SU-DHL-6 (cell line): ENCODE data around the gene GARS1.

ENCODE experiments used
- H2AFZ ChIP-seq: fragments of 200-600 bp; sonication (generic); 2 replicates; pipeline ENCODE4 v1.6.1; 2014; ENCODE audit warnings: low read depth, mild to moderate bottlenecking, moderate library complexity, mixed read lengths, antibody characterized with exemption, low read length; ENCODE audit not compliant: severe bottlenecking
- H3F3A ChIP-seq: fragments of 200-600 bp; shearing (Covaris generic); 2 replicates; pipeline ENCODE4 v1.6.0; 2016; ENCODE audit warnings: antibody characterized with exemption, mild to moderate bottlenecking; ENCODE audit not compliant: insufficient read depth
- H3K27ac ChIP-seq: fragments of 200-600 bp; sonication (generic); 2 replicates; pipeline ENCODE4 v1.5.1; 2016; ENCODE audit warnings: low read depth, mild to moderate bottlenecking, low read length, moderate library complexity, mixed read lengths
- H3K27me3 ChIP-seq: fragments of 200-600 bp; sonication (generic), shearing (Covaris generic); 2 replicates; pipeline ENCODE4 v1.6.0; 2014; ENCODE audit warnings: mild to moderate bottlenecking, low read length
- H3K36me3 ChIP-seq: fragments of 200-600 bp; sonication (generic); 2 replicates; pipeline ENCODE4 v1.6.1; 2014; ENCODE audit warnings: mild to moderate bottlenecking, low read length, mixed read lengths
- H3K4me2 ChIP-seq: fragments of 300-600, 200-600 bp; shearing (Covaris generic), sonication (generic); 2 replicates; pipeline ENCODE4 v1.6.0; 2014; ENCODE audit warnings: low read length, low read depth, mild to moderate bottlenecking; ENCODE audit not compliant: poor library complexity, severe bottlenecking
- H3K4me3 ChIP-seq: fragments of 200-600 bp; sonication (generic); 2 replicates; pipeline ENCODE4 v1.5.1; 2014; ENCODE audit warnings: antibody characterized with exemption, low read length, mild to moderate bottlenecking, mixed read lengths; ENCODE audit not compliant: insufficient read depth, poor library complexity, severe bottlenecking
- H3K79me2 ChIP-seq: fragments of 200-600 bp; sonication (generic); 2 replicates; pipeline ENCODE4 v1.6.1; 2014; ENCODE audit warnings: mild to moderate bottlenecking, low read length, moderate library complexity; ENCODE audit not compliant: insufficient read depth
- H3K9ac ChIP-seq: fragments of 200-600 bp; sonication (generic); 2 replicates; pipeline ENCODE4 v1.7.0; 2014; ENCODE audit warnings: mild to moderate bottlenecking, low read length
- H3K9me2 ChIP-seq: fragments of 200-600 bp; sonication (generic); replicated peaks from 2 replicates; pipeline ENCODE4 v1.6.1; 2014; ENCODE audit warnings: low read length; ENCODE audit not compliant: insufficient read depth
- H3K9me3 ChIP-seq: fragments of 200-600 bp; sonication (generic); 2 replicates; pipeline ENCODE4 v1.6.1; 2014; ENCODE audit warnings: low read length, mixed read lengths; ENCODE audit not compliant: insufficient read depth
- H4K20me1 ChIP-seq: fragments of 200-600 bp; sonication (generic); 2 replicates; pipeline ENCODE4 v1.6.1; 2014; ENCODE audit warnings: low read depth, mild to moderate bottlenecking, antibody characterized with exemption, low read length, moderate library complexity, mixed read lengths
- EZH2phosphoT487 ChIP-seq: fragments of 200-600 bp; sonication (generic), shearing (Covaris generic); conservative IDR thresholded peaks from 2 replicates; pipeline ENCODE4 v1.6.1; 2018; ENCODE audit warnings: mild to moderate bottlenecking, antibody characterized with exemption, low read length, moderate library complexity, mixed read lengths
- TF ChIP-seq, protein P1 (sequence below): fragments of 200-600 bp; sonication (generic); IDR thresholded peaks from one replicate; pipeline ENCODE4 v1.5.1; 2017; ENCODE audit warnings: antibody characterized with exemption, mild to moderate bottlenecking, low read length, moderate library complexity; ENCODE audit not compliant: insufficient read depth, poor library complexity, severe bottlenecking

GARS1 gene

DNA sequence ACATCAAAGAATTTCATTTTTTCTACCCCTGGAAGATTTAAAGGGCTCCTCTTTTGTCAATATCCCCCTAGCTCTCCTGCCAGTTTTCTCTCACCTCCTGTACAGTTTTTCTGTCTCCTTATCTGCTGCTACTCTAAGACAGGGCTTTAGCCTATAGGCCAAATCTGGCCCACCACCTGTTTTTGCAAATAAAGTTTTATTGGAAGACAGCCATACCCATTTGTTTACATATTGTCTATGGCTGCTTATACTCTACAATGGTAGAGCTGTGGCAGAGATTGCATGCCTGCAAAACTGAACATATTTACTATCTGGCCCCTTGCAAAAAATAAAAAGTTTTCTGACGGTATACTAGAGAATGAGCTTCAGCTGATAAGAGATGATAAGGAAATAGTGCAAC, 37.4 kb upstream of the GARS1 start:
- H3F3A ChIP-seq, result no peaks in the 10 kb centered on the region
- H3K27ac ChIP-seq, result no peak overlapping the region
- no peak overlapping the region for H3K4me3 ChIP-seq
- H3K27me3 ChIP-seq, result no peaks in the 10 kb centered on the region
- TF ChIP-seq EZH2phosphoT487, result no peak
- TF ChIP-seq, protein P1, sequence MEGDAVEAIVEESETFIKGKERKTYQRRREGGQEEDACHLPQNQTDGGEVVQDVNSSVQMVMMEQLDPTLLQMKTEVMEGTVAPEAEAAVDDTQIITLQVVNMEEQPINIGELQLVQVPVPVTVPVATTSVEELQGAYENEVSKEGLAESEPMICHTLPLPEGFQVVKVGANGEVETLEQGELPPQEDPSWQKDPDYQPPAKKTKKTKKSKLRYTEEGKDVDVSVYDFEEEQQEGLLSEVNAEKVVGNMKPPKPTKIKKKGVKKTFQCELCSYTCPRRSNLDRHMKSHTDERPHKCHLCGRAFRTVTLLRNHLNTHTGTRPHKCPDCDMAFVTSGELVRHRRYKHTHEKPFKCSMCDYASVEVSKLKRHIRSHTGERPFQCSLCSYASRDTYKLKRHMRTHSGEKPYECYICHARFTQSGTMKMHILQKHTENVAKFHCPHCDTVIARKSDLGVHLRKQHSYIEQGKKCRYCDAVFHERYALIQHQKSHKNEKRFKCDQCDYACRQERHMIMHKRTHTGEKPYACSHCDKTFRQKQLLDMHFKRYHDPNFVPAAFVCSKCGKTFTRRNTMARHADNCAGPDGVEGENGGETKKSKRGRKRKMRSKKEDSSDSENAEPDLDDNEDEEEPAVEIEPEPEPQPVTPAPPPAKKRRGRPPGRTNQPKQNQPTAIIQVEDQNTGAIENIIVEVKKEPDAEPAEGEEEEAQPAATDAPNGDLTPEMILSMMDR, result no peak
- no peaks in the 10 kb centered on the region for H4K20me1 ChIP-seq
- H3K9ac ChIP-seq, result no peak overlapping the region
- H3K79me2 ChIP-seq, result no peaks in the 10 kb centered on the region
- no peaks in the 10 kb centered on the region for H3K9me2 ChIP-seq
- no peak overlapping the region for H2AFZ ChIP-seq
- no peak overlapping the region for H3K4me2 ChIP-seq
- H3K9me3 ChIP-seq, result no peaks in the 10 kb centered on the region
- no peaks in the 10 kb centered on the region for H3K36me3 ChIP-seq

DNA sequence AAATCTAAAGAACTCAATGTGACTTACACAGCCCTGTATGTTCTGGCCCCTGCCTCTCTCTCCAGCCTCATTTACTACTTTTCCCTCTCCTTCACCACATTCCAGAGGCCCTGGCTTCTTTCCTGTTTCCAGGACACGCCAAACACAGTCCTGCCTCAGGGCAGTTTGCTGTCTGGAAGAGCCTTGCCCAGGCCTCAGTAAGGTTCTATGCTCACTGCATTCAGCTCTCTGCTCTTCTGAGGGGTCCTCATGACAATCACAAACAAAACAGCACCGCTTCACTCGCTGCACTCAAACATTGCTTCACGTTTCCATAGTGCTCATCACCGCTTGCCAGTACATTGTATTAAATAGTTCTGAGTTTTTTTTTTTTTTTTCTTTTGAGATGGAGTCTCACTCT, 35.1 kb upstream of the GARS1 start:
- H3K27ac ChIP-seq, result no peak overlapping the region
- no peaks in the 10 kb centered on the region for H3K9me3 ChIP-seq

DNA sequence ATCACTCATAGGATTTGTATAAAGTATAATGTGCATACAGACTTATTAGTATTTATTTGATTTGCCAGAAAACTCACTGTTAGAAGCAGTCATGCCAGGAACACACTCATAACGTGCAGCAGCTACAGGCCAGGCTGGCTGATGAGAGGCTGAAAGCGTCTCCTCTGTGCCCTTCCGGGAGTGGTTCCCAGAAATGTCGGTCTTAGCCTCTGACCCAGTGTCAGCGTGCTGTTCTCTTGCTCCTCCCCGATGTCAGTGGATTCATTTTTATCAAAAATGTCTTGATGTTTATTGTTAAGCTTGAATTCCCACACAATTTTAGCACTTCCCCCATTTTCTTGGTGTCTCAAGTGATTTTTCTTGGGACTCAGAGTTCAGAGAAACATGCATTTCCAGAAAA, 33.3 kb upstream of the GARS1 start:
- H3K79me2 ChIP-seq, result no peaks in the 10 kb centered on the region
- H3F3A ChIP-seq, result no peaks in the 10 kb centered on the region
- H3K9me2 ChIP-seq, result no peaks in the 10 kb centered on the region
- no peaks in the 10 kb centered on the region for H3K36me3 ChIP-seq
- H3K9ac ChIP-seq, result no peak overlapping the region
- no peak overlapping the region for H3K4me2 ChIP-seq
- TF ChIP-seq EZH2phosphoT487, result no peak
- TF ChIP-seq, protein P1, result no peak
- no peaks in the 10 kb centered on the region for H3K27me3 ChIP-seq
- no peak overlapping the region for H2AFZ ChIP-seq
- no peaks in the 10 kb centered on the region for H3K9me3 ChIP-seq
- H4K20me1 ChIP-seq, result no peaks in the 10 kb centered on the region
- H3K4me3 ChIP-seq, result no peak overlapping the region
- H3K27ac ChIP-seq, result no peak overlapping the region

More for the DNA sequence above, 35.1 kb upstream of the GARS1 start:
- no peaks in the 10 kb centered on the region for H3K9me2 ChIP-seq
- no peak overlapping the region for H2AFZ ChIP-seq
- no peak overlapping the region for H3K4me3 ChIP-seq
- TF ChIP-seq, protein P1, result no peak
- TF ChIP-seq EZH2phosphoT487, result no peak
- H3K36me3 ChIP-seq, result no peaks in the 10 kb centered on the region
- H3K4me2 ChIP-seq, result no peak overlapping the region
- H3K27me3 ChIP-seq, result no peaks in the 10 kb centered on the region
- no peaks in the 10 kb centered on the region for H3K79me2 ChIP-seq
- H3F3A ChIP-seq, result no peaks in the 10 kb centered on the region
- H3K9ac ChIP-seq, result no peak overlapping the region
- H4K20me1 ChIP-seq, result no peaks in the 10 kb centered on the region
